ENCODE data around the gene MFSD6L.
"Not testable (repeated sequence)": the region's sequence is repeated elsewhere in the genome, so short reads cannot be mapped to it uniquely, and the experiment has no call there.

Gene MFSD6L

DNA sequence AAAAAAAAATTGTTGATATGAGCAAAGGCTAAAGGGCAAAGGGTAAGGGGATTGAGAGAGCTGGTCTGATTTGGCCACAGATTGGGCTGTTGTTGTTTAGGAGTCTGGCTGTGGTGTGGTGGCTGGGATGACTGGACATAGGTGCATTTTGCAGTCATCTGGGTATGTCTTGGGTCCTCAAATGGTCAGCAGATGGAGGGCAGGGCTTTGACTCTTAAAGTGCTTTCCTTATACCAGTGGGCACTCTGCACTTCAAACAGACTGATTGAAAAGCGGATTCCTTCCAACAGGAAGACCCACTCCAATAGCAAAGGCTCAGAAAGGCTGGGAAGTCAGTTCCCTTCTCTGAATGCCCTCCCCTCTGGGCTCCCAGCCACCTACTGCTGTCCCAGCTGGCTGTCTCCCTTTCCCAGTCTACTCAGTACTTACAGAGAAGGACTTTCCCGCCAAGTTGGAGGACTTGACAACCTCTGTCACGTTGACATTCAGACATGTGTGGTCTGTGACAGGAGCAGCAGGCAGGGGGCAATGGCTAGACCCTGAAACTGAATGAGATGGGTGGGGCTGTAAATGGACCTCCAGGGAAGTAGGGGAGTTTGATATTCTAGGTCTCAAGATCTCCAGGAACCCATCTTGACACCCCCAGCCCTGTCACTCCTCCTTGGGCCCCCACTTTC is 19.6 kb upstream of the MFSD6L start:
- H3K4me3 ChIP-seq (ENCODE audit: low read depth, low read length), result no peak overlapping the region
- in situ Hi-C loops (cut with HindIII; ENCODE audit: low sequenced_read_pairs), result no loop called here
- TF ChIP-seq, protein P1, sequence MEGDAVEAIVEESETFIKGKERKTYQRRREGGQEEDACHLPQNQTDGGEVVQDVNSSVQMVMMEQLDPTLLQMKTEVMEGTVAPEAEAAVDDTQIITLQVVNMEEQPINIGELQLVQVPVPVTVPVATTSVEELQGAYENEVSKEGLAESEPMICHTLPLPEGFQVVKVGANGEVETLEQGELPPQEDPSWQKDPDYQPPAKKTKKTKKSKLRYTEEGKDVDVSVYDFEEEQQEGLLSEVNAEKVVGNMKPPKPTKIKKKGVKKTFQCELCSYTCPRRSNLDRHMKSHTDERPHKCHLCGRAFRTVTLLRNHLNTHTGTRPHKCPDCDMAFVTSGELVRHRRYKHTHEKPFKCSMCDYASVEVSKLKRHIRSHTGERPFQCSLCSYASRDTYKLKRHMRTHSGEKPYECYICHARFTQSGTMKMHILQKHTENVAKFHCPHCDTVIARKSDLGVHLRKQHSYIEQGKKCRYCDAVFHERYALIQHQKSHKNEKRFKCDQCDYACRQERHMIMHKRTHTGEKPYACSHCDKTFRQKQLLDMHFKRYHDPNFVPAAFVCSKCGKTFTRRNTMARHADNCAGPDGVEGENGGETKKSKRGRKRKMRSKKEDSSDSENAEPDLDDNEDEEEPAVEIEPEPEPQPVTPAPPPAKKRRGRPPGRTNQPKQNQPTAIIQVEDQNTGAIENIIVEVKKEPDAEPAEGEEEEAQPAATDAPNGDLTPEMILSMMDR (IDR thresholded peaks at IDR 0.05; ENCODE audit: low read depth, low read length, missing control alignments), result no peak
- DNase-seq (ENCODE audit: low read depth), result no peak

DNA sequence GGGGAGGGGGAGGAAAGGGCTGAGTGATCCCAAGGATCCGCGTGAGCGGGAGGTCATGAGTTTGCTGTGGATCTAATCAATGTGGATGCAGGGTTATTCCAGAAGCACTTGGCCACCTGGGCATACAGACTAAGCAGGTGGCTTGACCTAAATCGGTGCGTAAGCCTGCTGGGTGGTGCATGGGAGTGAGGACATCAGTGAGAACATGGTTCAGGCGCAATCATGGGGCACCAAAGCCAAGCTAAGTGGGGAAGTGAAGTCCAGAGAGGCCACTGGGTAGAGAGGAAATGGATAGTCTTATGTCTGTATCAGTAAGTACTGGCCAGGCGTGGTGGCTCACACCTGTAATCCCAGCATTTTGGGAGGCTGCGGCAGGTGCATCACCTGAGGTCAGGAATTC is 18.9 kb upstream of the MFSD6L start:
- in situ Hi-C loops (cut with HindIII; ENCODE audit: low sequenced_read_pairs), result no loop called here
- no peak overlapping the region for H3K4me3 ChIP-seq (ENCODE audit: low read depth, low read length)
- no peak for DNase-seq (ENCODE audit: low read depth)
- TF ChIP-seq, protein P1 (IDR thresholded peaks at IDR 0.05; ENCODE audit: low read depth, low read length, missing control alignments), result no peak

DNA sequence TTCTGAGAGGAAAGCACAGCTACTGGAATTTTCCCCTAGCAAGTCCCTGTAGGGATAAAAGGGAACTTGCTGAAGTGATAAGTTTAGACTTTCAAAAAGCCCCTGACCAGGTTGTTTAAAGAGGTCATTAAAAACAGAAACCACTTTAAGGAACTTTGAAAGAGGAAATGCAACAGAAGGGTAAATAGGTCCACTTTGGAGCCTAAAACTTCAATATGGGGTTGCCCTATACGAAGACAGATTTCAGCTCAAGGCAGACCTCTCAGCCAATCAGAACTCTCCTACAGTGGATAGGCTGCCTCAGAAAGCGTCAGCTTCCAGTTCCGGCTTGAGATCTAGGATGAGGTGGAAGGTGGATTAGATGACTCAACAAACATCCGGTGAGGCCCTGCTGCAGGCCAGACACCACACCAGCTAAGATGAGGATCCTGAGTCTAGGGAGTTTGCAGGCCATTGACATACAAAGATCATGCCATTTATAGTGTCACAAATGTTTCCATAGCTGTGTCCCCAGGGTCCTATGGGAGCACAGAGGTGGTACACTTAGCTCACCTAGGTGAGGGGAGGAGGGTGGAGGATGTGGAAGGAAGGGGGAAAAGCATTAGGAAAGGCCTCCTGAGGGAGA is 7.9 kb upstream of the MFSD6L start:
- no peak for DNase-seq (ENCODE audit: low read depth)
- TF ChIP-seq, protein P1 (IDR thresholded peaks at IDR 0.05; ENCODE audit: low read depth, low read length, missing control alignments), result no peak
- in situ Hi-C loops (cut with HindIII; ENCODE audit: low sequenced_read_pairs), result no loop called here
- H3K4me3 ChIP-seq (ENCODE audit: low read depth, low read length), result no peak overlapping the region

DNA sequence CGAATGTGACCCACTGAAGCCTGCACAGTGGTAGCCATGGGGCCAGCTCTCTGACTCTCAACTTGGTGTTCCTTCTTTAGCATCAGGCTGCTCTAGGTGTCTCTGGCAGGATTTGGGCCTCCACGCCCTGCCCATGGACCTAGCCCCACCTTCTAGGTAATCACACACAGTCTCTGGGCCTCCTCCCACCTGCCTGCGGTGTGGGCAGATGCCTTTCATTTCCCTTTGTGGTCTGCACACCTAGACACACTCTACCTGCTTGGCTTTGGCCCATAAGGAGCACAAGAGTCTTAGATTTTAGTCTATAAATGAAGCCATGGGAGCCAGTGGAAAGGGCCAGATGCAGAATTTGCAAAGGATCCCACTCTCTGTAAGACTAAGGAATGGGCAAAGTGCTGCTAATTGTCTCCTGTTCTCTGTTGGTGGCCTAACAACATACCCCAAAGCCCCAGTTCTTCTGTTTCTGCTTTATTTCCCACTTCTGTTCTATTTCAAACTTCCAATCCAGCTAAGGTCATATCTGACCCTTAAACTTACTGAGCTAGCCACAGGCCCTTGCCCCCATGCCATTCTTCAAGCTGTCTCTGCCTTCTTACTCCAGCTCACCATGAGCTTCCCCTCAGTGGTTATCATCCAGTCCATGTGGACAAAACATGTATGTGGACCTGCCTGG is 7.2 kb upstream of the MFSD6L start:
- H3K4me3 ChIP-seq (ENCODE audit: low read depth, low read length), result no peak overlapping the region
- TF ChIP-seq, protein P1 (IDR thresholded peaks at IDR 0.05; ENCODE audit: low read depth, low read length, missing control alignments), result no peak
- in situ Hi-C loops (cut with HindIII; ENCODE audit: low sequenced_read_pairs), result no loop called here
- DNase-seq (ENCODE audit: low read depth), result no peak

DNA sequence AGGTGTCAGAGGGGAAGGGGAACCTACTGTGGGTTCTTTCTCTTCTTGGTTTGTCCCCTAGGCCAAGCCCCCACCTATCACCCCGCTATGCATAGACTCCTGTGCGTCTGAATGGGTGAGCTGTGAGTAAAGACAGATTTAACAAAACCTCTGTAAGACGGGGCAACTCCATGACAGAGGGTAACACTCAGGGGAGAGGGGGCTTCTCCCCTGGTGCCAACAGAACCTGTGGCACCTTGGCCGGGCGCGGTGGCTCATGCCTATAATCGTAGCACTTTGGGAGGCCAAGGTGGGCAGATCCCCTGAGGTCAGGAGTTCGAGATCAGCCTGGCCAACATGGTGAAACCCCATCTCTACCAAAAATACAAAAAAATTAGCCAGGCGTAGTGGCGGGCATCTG is 6.2 kb upstream of the MFSD6L start:
- in situ Hi-C loops (cut with HindIII; ENCODE audit: low sequenced_read_pairs); H3K4me3 ChIP-seq (ENCODE audit: low read depth, low read length); DNase-seq (ENCODE audit: low read depth): not testable (repeated sequence)

DNA sequence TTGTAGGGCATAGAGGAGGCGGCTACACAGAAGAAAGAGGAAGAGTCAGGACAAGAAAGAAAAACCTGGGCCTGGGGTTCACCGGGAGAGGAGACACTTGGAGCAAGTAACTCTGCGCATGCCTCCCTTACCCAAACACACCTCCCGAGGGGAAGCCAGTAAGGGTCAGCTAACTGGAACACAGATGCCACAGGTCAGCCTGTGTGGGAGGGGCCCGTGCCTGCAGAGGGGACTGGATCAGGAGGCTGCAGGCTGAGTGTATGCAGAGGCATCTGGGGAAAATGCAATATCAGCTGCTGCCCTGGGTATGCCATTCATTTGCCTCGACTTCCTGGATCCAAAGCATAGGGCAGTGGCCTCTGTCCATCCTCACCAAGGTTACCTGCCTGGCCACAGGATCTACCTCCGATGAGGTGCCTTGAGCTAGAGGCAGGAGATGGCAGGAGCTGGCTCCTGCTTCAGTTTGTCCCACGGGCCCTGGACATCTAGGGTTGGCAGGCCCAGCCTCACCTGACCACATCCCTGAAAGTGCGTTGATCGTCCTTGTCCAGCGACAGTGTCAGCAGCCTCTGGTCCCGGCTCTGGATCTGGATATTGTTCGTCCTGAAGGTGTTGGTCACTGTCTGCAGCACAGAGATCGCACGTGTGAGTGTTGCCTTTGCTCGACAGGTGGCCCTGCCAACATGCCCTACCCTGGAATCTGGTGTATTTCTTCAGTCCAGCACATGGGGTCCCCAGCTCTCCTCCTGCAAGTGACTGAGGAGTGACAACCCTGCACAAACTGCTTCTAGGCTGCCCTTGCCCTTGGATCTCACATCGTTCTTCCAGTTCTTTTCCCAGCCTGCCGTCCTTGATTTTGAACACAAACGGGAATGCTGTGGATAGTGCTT is 4.6 kb upstream of the MFSD6L start:
- H3K4me3 ChIP-seq (ENCODE audit: low read depth, low read length), result no peak overlapping the region
- no peak for DNase-seq (ENCODE audit: low read depth)
- TF ChIP-seq, protein P1 (IDR thresholded peaks at IDR 0.05; ENCODE audit: low read depth, low read length, missing control alignments), result no peak
- in situ Hi-C loops (cut with HindIII; ENCODE audit: low sequenced_read_pairs), result no loop called here

Measured in astrocyte of the cerebellum (primary cell).